HG03571 (cell line): ENCODE results near the gene FNDC3A.
A peak's percentile ranks its signal among the peaks of the same experiment; 100 is the strongest.

Experiments
- ATAC-seq: cut with Tn5 transposase; IDR thresholded peaks from one replicate; pipeline ENCODE4 v1.9.1; 2021; ENCODE audit not compliant: unreplicated experiment

FNDC3A gene

GRCh38 chr13:49213997-49214916 lies 238.5 kb downstream of the FNDC3A start:
- no peak for ATAC-seq

- ATAC-seq: peak; percentile 52
Observed at GRCh38 chr13:49214917-49215376, 239.2 kb downstream of the FNDC3A start.

- ATAC-seq: no peak
Observed at GRCh38 chr13:49216334-49216733, 240.6 kb downstream of the FNDC3A start.

GRCh38 chr13:49217962-49218492 lies 242.3 kb downstream of the FNDC3A start:
- ATAC-seq: no peak

- ATAC-seq: no peak
Observed at GRCh38 chr13:49218493-49219051, 242.9 kb downstream of the FNDC3A start.

GRCh38 chr13:49219647-49220035 lies 243.9 kb downstream of the FNDC3A start:
- ATAC-seq: no peak

GRCh38 chr13:49220036-49220855 lies 244.5 kb downstream of the FNDC3A start, which contains the start of gene MLNR:
TSS of gene MLNR (plus strand) at chr13:49220338. CDS start at chr13:49220338, 0 bp downstream.
- ATAC-seq: no peak

GRCh38 chr13:49220856-49221589 lies 245.3 kb downstream of the FNDC3A start:
- no peak for ATAC-seq

- no peak for ATAC-seq
Observed at GRCh38 chr13:49221590-49221965, 245.9 kb downstream of the FNDC3A start.

- no peak for ATAC-seq
Observed at GRCh38 chr13:49225223-49226042, 249.7 kb downstream of the FNDC3A start.

GRCh38 chr13:49226613-49227012 lies 250.9 kb downstream of the FNDC3A start:
- ATAC-seq: no peak

GRCh38 chr13:49234741-49235140 lies 259.0 kb downstream of the FNDC3A start:
- ATAC-seq: no peak

- no peak for ATAC-seq
Observed at GRCh38 chr13:49235856-49236431, 260.2 kb downstream of the FNDC3A start.

- no peak for ATAC-seq
Observed at GRCh38 chr13:49238621-49239020, 262.9 kb downstream of the FNDC3A start.

GRCh38 chr13:49240017-49240416 lies 264.3 kb downstream of the FNDC3A start:
- no peak for ATAC-seq

GRCh38 chr13:49241296-49241695 lies 265.6 kb downstream of the FNDC3A start:
- ATAC-seq: no peak

GRCh38 chr13:49245101-49245500 lies 269.4 kb downstream of the FNDC3A start:
- no peak for ATAC-seq

GRCh38 chr13:49246850-49247642 lies 271.3 kb downstream of the FNDC3A start:
- ATAC-seq: peak; percentile 35
